ENCODE data around the gene XRCC1. TPM values are rescaled to one million over a fixed set of nuclear protein-coding genes. Genes with fewer than 3 reads are reported as not detected.

XRCC1 gene
- total and polyA plus RNA-seq, 9 of the 15 experiments (the other 6 are each of a cell fraction or from before 2014, with no cell fraction given) = 1.5 to 36.9 (median 24.9) TPM

DNA sequence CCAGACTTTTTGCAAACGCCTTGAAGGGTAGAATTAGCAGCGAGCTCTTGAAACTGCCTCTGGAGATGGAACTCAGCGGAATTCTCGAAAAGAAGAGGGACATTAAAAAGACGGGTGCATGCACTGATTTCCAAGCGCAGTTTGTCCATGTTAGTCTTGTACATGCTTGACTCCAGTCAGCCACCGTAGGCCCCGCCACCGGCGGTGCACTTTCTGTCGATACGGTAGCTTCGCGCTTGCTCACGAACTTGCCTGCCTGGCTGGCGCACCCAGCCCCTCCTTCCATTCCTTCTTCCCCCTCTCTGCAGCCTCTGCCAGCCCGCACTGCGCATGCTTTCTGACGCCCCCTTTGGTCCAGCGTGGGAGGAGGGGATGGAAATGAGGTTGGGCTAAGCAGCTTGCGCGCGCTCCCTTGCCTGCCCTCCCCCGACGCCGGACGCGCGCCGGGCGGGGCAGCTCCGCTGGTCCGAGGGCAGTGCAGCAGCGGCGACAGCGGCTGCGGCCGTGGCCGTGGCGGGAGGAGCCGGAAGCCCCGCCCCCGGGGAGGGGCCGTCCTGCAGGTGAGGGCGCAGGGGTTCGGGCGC, 42.3 kb downstream of the XRCC1 start, which contains the start of gene ZNF575 (continued):
- TF ChIP-seq SMC3 (conservative IDR thresholded peaks at IDR 0.05; ENCODE audit: insufficient read depth, low read depth, low read length) = no peak
- no peak for TF ChIP-seq DACH1 (IDR thresholded peaks at IDR 0.05; ENCODE audit: partially characterized antibody)
- no peak for TF ChIP-seq ZBTB9 (CRISPR knock-in tag; IDR thresholded peaks at IDR 0.05)
- TF ChIP-seq ZNF174 (CRISPR knock-in tag; IDR thresholded peaks at IDR 0.05) = no peak
- no peak for TF ChIP-seq POLR2H (tag; IDR thresholded peaks at IDR 0.05; ENCODE audit: low read depth)
- TF ChIP-seq NRF1 (conservative IDR thresholded peaks at IDR 0.05 in 1 of 2, IDR thresholded peaks at IDR 0.05 in 1 of 2) = peak; percentile 93 to 94
- TF ChIP-seq HNRNPH1 (optimal IDR thresholded peaks at IDR 0.05; ENCODE audit: low read depth, low read length) = no peak
- TF ChIP-seq TBL1XR1 (IDR thresholded peaks at IDR 0.05; ENCODE audit: low read length in 2 of 2) = 0 out of 4 replicates have a peak, but pooled peaks of 1 of the 2 experiments have one; percentile 13
- peak; percentile 12; the same call in 1 of the 2 replicates for TF ChIP-seq HCFC1 (IDR thresholded peaks at IDR 0.05; ENCODE audit: low read depth, low read length)
- no peak for TF ChIP-seq WHSC1 (IDR thresholded peaks at IDR 0.05; ENCODE audit: low read length)
- TF ChIP-seq FOXJ3 (CRISPR knock-in tag; IDR thresholded peaks at IDR 0.05) = no peak
- TF ChIP-seq ZFX (CRISPR knock-in tag; IDR thresholded peaks at IDR 0.05) = 0 out of 2 replicates have a peak, but pooled peaks have one; percentile 33
- no peak for TF ChIP-seq PPARD (CRISPR knock-in tag; IDR thresholded peaks at IDR 0.05)
- TF ChIP-seq ZNF668 (CRISPR knock-in tag; IDR thresholded peaks at IDR 0.05) = no peak
- TF ChIP-seq ZNF318 (IDR thresholded peaks at IDR 0.05; ENCODE audit: borderline replicate concordance in 1 of 2, low read depth in 1 of 2) = no peak
- no peak for TF ChIP-seq RBM39 (optimal IDR thresholded peaks at IDR 0.05; ENCODE audit: low read depth, low read length)
- TF ChIP-seq ZC3H4 (CRISPR knock-in tag; IDR thresholded peaks at IDR 0.05; ENCODE audit: borderline replicate concordance) = no peak
- no peak for TF ChIP-seq RAD51 (IDR thresholded peaks at IDR 0.05; ENCODE audit: borderline replicate concordance, low read depth)
- TF ChIP-seq CHD4 (IDR thresholded peaks at IDR 0.05; ENCODE audit: insufficient read depth, insufficient replicate concordance, low read depth, low read length, poor library complexity, severe bottlenecking) = no peak
- TF ChIP-seq PCBP2 (IDR thresholded peaks at IDR 0.05; ENCODE audit: low read depth, low read length, poor library complexity, severe bottlenecking) = no peak
